Activated CD8-positive, alpha-beta memory T cell treated with anti-CD3 and anti-CD28 coated beads, Interleukin-2, amount 10 ng/mL, durations not matched to agents 7 days and 5 days (primary cell): ENCODE measurements around the gene CMTM1. TPM values are rescaled to one million over a fixed set of nuclear protein-coding genes. Genes with fewer than 3 reads are reported as not detected.
"Not testable (repeated sequence)": the region's sequence is repeated elsewhere in the genome, so short reads cannot be mapped to it uniquely, and the experiment has no call there.

Experiments
- ATAC-seq: fragments of 150-1000 bp; cut with Tn5 transposase; one replicate; pipeline ENCODE4 v1.10.0; 2021; ENCODE audit warnings: moderate library complexity
- CTCF ChIA-PET: fragments of 350-600 bp; sonication (Branson Sonifier 250); formaldehyde crosslinking; loops from one replicate; lab custom pipeline; 2021; ENCODE audit warnings: antibody characterized with exemption; lab: Charles Lee
- DNase-seq: peaks from one replicate; pipeline ENCODE4 v3.0.0-alpha.2; 2020
- H3K27ac Mint-ChIP-seq: one replicate; pipeline ENCODE4 v1.8.0; 2021; ENCODE audit warnings: mild to moderate bottlenecking, mixed read lengths
- H3K27me3 Mint-ChIP-seq: one replicate; pipeline ENCODE4 v1.8.0; 2021; ENCODE audit warnings: mixed read lengths
- H3K36me3 Mint-ChIP-seq: one replicate; pipeline ENCODE4 v1.8.0; 2021; ENCODE audit warnings: mild to moderate bottlenecking, mixed read lengths
- H3K4me1 Mint-ChIP-seq: one replicate; pipeline ENCODE4 v1.8.0; 2021; ENCODE audit warnings: mixed read lengths
- H3K4me3 Mint-ChIP-seq: one replicate; pipeline ENCODE4 v1.8.0; 2021; ENCODE audit warnings: mild to moderate bottlenecking, moderate library complexity, mixed read lengths
- H3K9me3 Mint-ChIP-seq: one replicate; pipeline ENCODE4 v1.8.0; 2022; ENCODE audit warnings: low read depth, mixed read lengths
- total RNA-seq, 2 experiments: library from RNA; stranded (reverse); gene quantifications; one replicate each; pipeline ENCODE4 v1.2.3, GENCODE V29; 2021

The CMTM1 gene
- total RNA-seq, 2 experiments from 2014 or later: 21.1 to 21.4 TPM

GRCh38 chr16:66592814-66593213, 26.6 kb downstream of the CMTM1 start:
- Mint-ChIP-seq H3K9me3 (no peaks in the 10 kb centered on the region), H3K4me1 (peaks cover 54% of the 10 kb centered on the region), H3K27me3 (peaks cover 4% of the 10 kb centered on the region), H3K36me3 (no peaks in the 10 kb centered on the region), H3K27ac (no peak overlapping the region), H3K4me3 (no peak overlapping the region)
- no peak for DNase-seq
- CTCF ChIA-PET: interaction anchor here (0.8 to 1.4 kb wide), 3 partner anchors 12 to 116 kb away, joined by 3 to 4 read pairs (median 4); partner anchors contain the start of gene CMTM3
- no peak for ATAC-seq

- CTCF ChIA-PET: interaction anchor here (1.0 to 5.3 kb wide), 6 partner anchors 9 to 188 kb away, joined by 3 to 36 read pairs (median 4); no protein-coding TSS in a partner anchor
- no peak overlapping the region for H3K27ac Mint-ChIP-seq
- DNase-seq (no peak), ATAC-seq (no peak)
- no peak overlapping the region for H3K4me3 Mint-ChIP-seq
- H3K27me3 Mint-ChIP-seq: peaks cover 4% of the 10 kb centered on the region
- peaks cover under 1% of the 10 kb centered on the region for H3K36me3 Mint-ChIP-seq
- H3K9me3 Mint-ChIP-seq: no peaks in the 10 kb centered on the region
- H3K4me1 Mint-ChIP-seq: peaks cover 57% of the 10 kb centered on the region
Observed at GRCh38 chr16:66594739-66595138, 28.5 kb downstream of the CMTM1 start.

GRCh38 chr16:66596559-66596958, 30.3 kb downstream of the CMTM1 start:
- CTCF ChIA-PET: interaction anchor here (0.8 to 5.3 kb wide), 8 partner anchors 9 to 188 kb away, joined by 3 to 36 read pairs (median 6); partner anchors contain the start of genes CKLF and TK2
- peaks cover 10% of the 10 kb centered on the region for H3K36me3 Mint-ChIP-seq

GRCh38 chr16:66596986-66597848, 31.0 kb downstream of the CMTM1 start:
- DNase-seq: peak; percentile 57
- CTCF ChIA-PET: interaction anchor here (0.6 to 5.3 kb wide), 13 partner anchors 8 to 276 kb away, joined by 3 to 36 read pairs (median 5); partner anchors contain the start of genes CKLF and TK2
- H3K27ac Mint-ChIP-seq: peak overlapping the region; percentile 96
- H3K27me3 Mint-ChIP-seq: no peaks in the 10 kb centered on the region
- peaks cover 48% of the 10 kb centered on the region for H3K4me1 Mint-ChIP-seq
- H3K36me3 Mint-ChIP-seq: peaks cover 13% of the 10 kb centered on the region
- ATAC-seq: peak; percentile 72
- peak overlapping the region; percentile 47 for H3K4me3 Mint-ChIP-seq
- peaks cover 8% of the 10 kb centered on the region for H3K9me3 Mint-ChIP-seq

More at GRCh38 chr16:66596559-66596958, 30.3 kb downstream of the CMTM1 start:
- Mint-ChIP-seq H3K4me1 (peaks cover 49% of the 10 kb centered on the region), H3K27ac (peak overlapping the region; percentile 96)
- H3K9me3 Mint-ChIP-seq, DNase-seq, H3K4me3 Mint-ChIP-seq, H3K27me3 Mint-ChIP-seq, ATAC-seq: not testable (repeated sequence)

- Mint-ChIP-seq H3K27me3 (no peaks in the 10 kb centered on the region), H3K4me1 (peaks cover 52% of the 10 kb centered on the region), H3K27ac (peak overlapping the region; percentile 96), H3K36me3 (peaks cover 13% of the 10 kb centered on the region), H3K4me3 (peak overlapping the region; percentile 27), H3K9me3 (peaks cover 8% of the 10 kb centered on the region)
- CTCF ChIA-PET: interaction anchor here (1.0 to 5.3 kb wide), 8 partner anchors 9 to 275 kb away, joined by 3 to 36 read pairs (median 7); partner anchors contain the start of genes CKLF and TK2
- ATAC-seq (peak; percentile 73), DNase-seq (peak; percentile 67)
Observed at GRCh38 chr16:66598111-66598510, 31.9 kb downstream of the CMTM1 start.

GRCh38 chr16:66599726-66600125, 33.5 kb downstream of the CMTM1 start:
- no peak for DNase-seq
- ATAC-seq: no peak
- H3K4me1 Mint-ChIP-seq: peaks cover 56% of the 10 kb centered on the region

GRCh38 chr16:66600477-66600876, 34.2 kb downstream of the CMTM1 start:
- H3K27ac Mint-ChIP-seq: no peak overlapping the region
- ATAC-seq (no peak), DNase-seq (no peak)
- peaks cover 8% of the 10 kb centered on the region for H3K9me3 Mint-ChIP-seq
- H3K4me1 Mint-ChIP-seq: peaks cover 51% of the 10 kb centered on the region
- CTCF ChIA-PET: interaction anchor here (0.7 to 1.5 kb wide), 3 partner anchors 11 to 124 kb away, joined by 3 to 13 read pairs (median 4); no protein-coding TSS in a partner anchor
- H3K27me3 Mint-ChIP-seq: no peaks in the 10 kb centered on the region
- H3K36me3 Mint-ChIP-seq: peaks cover 13% of the 10 kb centered on the region
- H3K4me3 Mint-ChIP-seq: no peak overlapping the region

More at GRCh38 chr16:66599726-66600125, 33.5 kb downstream of the CMTM1 start:
- CTCF ChIA-PET: interaction anchor here (0.9 to 5.3 kb wide), 4 partner anchors 9 to 194 kb away, joined by 4 to 36 read pairs (median 16); partner anchors contain the start of genes CKLF and TK2
- peaks cover 13% of the 10 kb centered on the region for H3K36me3 Mint-ChIP-seq
- H3K4me3 Mint-ChIP-seq: no peak overlapping the region
- H3K27ac Mint-ChIP-seq: peak overlapping the region; percentile 61
- H3K27me3 Mint-ChIP-seq: no peaks in the 10 kb centered on the region
- peaks cover 8% of the 10 kb centered on the region for H3K9me3 Mint-ChIP-seq

GRCh38 chr16:66601471-66601870, 35.2 kb downstream of the CMTM1 start:
- H3K36me3 Mint-ChIP-seq: peaks cover 15% of the 10 kb centered on the region
- no peak overlapping the region for H3K27ac Mint-ChIP-seq
- no peak overlapping the region for H3K4me3 Mint-ChIP-seq
- DNase-seq (no peak), ATAC-seq (no peak)
- H3K4me1 Mint-ChIP-seq: peaks cover 55% of the 10 kb centered on the region
- peaks cover 8% of the 10 kb centered on the region for H3K9me3 Mint-ChIP-seq
- no peaks in the 10 kb centered on the region for H3K27me3 Mint-ChIP-seq
- CTCF ChIA-PET: interaction anchor here (0.7 to 1.3 kb wide), 2 partner anchors 12 to 125 kb away, joined by 3 to 4 read pairs; no protein-coding TSS in a partner anchor

- H3K27ac Mint-ChIP-seq: peak overlapping the region; percentile 90
- CTCF ChIA-PET: interaction anchor here (0.6 to 3.3 kb wide), 22 partner anchors 9 to 276 kb away, joined by 3 to 31 read pairs (median 4); partner anchors contain the start of genes NAE1 and PDP2
- H3K4me3 Mint-ChIP-seq: peak overlapping the region; percentile 78
- no peaks in the 10 kb centered on the region for H3K27me3 Mint-ChIP-seq
- H3K36me3 Mint-ChIP-seq: peaks cover 21% of the 10 kb centered on the region
- ATAC-seq (peak; percentile 62), DNase-seq (peak; percentile 92)
- H3K4me1 Mint-ChIP-seq: peaks cover 57% of the 10 kb centered on the region
- H3K9me3 Mint-ChIP-seq: peaks cover 8% of the 10 kb centered on the region
Observed at GRCh38 chr16:66603537-66604375, 37.5 kb downstream of the CMTM1 start.

GRCh38 chr16:66604376-66605176, 38.3 kb downstream of the CMTM1 start, which contains the start of gene CMTM3:
Gene CMTM3, plus strand, starts transcription at chr16:66604704. Its CDS starts 102 bp downstream, at chr16:66604806.
- Mint-ChIP-seq H3K4me3 (peak within 1 kb of the TSS; percentile 78), H3K4me1 (peaks cover 52% of the 10 kb centered on the region), H3K27ac (peak within 1 kb of the TSS; percentile 90), H3K9me3 (peaks cover 8% of the 10 kb centered on the region), H3K27me3 (no peaks in the 10 kb centered on the region), H3K36me3 (peaks cover 25% of the 10 kb centered on the region)
- peak; percentile 68 for ATAC-seq
- peak; percentile 82 for DNase-seq
- CTCF ChIA-PET: interaction anchor here (0.6 to 3.3 kb wide), 20 partner anchors 8 to 276 kb away, joined by 3 to 31 read pairs (median 4); partner anchors contain the start of genes CKLF, NAE1 and PDP2

- Mint-ChIP-seq H3K4me3 (peak overlapping the region; percentile 77), H3K36me3 (peaks cover 31% of the 10 kb centered on the region), H3K27ac (peak overlapping the region; percentile 81), H3K9me3 (peaks cover 8% of the 10 kb centered on the region), H3K27me3 (no peaks in the 10 kb centered on the region), H3K4me1 (peaks cover 55% of the 10 kb centered on the region)
- ATAC-seq (peak; percentile 20), DNase-seq (peak; percentile 63)
- CTCF ChIA-PET: interaction anchor here (0.6 to 4.3 kb wide), 12 partner anchors 9 to 263 kb away, joined by 3 to 31 read pairs (median 5); partner anchors contain the start of gene CKLF
Observed at GRCh38 chr16:66605177-66605978, 39.1 kb downstream of the CMTM1 start.
